ENCODE data around the gene LAMC3. TPM values are rescaled to one million over a fixed set of nuclear protein-coding genes. Genes with fewer than 3 reads are reported as not detected.
A peak's percentile ranks its signal among the peaks of the same experiment; 100 is the strongest.

LAMC3 gene
- total and polyA plus RNA-seq, 5 donors, result 0.51 to 2.6 (median 1.4) TPM

DNA sequence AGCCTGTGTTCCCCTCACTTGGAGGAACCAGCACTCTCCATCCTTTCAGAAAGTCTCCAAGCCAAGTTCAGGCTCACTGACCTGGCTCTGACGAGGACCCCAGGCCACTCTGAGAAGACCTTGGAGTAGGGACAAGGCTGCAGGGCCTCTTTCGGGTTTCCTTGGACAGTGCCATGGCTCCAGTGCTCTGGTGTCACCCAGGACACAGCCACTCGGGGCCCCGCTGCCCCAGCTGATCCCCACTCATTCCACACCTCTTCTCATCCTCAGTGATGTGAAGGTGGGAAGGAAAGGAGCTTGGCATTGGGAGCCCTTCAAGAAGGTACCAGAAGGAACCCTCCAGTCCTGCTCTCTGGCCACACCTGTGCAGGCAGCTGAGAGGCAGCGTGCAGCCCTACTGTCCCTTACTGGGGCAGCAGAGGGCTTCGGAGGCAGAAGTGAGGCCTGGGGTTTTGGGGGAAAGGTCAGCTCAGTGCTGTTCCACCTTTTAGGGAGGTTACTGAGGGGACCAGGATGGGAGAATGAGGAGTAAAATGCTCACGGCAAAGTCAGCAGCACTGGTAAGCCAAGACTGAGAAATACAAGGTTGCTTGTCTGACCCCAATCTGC is 111.8 kb downstream of the LAMC3 start:
- DNase-seq, result no peak
- 88% methylated on average over 7 of the region's 7 CpGs for WGBS
- Histone ChIP-seq H3K27ac (ENCODE audit: low read length) (no peak overlapping the region), H3K4me3 (ENCODE audit: low read length) (no peak overlapping the region), H3K27me3 (ENCODE audit: control insufficient read depth, insufficient read depth) (no peaks in the 10 kb centered on the region), H3K9me3 (ENCODE audit: control insufficient read depth, low read length) (no peaks in the 10 kb centered on the region), H3K4me1 (ENCODE audit: control insufficient read depth, insufficient read depth, low read length) (no peaks in the 10 kb centered on the region)
- intact Hi-C loops (cut with DNase I), result no loop called here
- no peak for ATAC-seq

DNA sequence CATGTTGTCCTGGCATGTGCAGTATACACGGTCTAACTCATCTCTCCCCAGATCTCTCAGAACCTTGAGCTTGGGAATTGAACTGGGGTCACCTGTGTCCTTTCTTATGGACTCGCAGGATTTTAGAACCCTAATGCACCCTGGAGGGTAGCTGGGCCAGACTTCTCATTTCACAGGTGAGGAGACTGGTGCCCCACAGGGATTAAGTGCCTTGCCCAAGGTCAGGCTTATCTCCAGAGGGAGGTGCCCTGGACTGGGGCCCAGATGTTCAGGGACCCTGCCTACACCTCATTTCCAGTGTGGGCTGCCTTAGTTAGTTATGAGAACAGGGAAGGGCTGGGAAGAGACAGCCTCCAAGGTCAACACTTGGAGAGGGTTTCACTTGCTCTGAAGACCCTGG is 112.4 kb downstream of the LAMC3 start:
- no peak for DNase-seq
- WGBS, result 82% methylated on average over 2 of the region's 2 CpGs
- ATAC-seq, result no peak
- Histone ChIP-seq H3K9me3 (ENCODE audit: control insufficient read depth, low read length) (no peaks in the 10 kb centered on the region), H3K4me1 (ENCODE audit: control insufficient read depth, insufficient read depth, low read length) (no peaks in the 10 kb centered on the region), H3K27me3 (ENCODE audit: control insufficient read depth, insufficient read depth) (no peaks in the 10 kb centered on the region), H3K4me3 (ENCODE audit: low read length) (no peak overlapping the region), H3K27ac (ENCODE audit: low read length) (no peak overlapping the region)
- intact Hi-C loops (cut with DNase I), result no loop called here

DNA sequence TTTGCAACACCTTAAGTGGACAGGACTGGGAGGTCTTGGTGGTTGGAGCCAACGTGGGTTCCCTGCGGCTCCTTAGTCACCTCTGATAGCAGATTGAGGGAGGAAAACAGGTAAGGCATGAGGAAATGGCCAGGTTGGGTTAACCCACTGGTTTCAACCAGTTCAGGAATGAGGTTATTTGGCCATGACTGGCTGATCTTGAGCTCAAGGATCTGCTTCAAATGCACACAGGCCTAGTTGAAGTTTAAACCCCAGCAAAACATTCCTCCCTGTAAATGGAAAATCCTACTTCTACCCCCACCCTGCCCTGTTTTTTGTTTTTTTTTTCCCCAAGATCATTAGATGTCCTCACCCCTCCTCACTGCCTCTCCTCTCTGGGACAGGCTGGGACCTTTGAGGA is 113.2 kb downstream of the LAMC3 start:
- no peaks in the 10 kb centered on the region for H3K9me3 ChIP-seq (ENCODE audit: control insufficient read depth, low read length)
- no peak overlapping the region for H3K27ac ChIP-seq (ENCODE audit: low read length)
- ATAC-seq (no peak), DNase-seq (no peak)
- intact Hi-C loops (cut with DNase I), result no loop called here
- H3K4me3 ChIP-seq (ENCODE audit: low read length), result no peak overlapping the region
- 87% methylated on average over 2 of the region's 2 CpGs for WGBS
- H3K27me3 ChIP-seq (ENCODE audit: control insufficient read depth, insufficient read depth), result no peaks in the 10 kb centered on the region
- no peaks in the 10 kb centered on the region for H3K4me1 ChIP-seq (ENCODE audit: control insufficient read depth, insufficient read depth, low read length)

DNA sequence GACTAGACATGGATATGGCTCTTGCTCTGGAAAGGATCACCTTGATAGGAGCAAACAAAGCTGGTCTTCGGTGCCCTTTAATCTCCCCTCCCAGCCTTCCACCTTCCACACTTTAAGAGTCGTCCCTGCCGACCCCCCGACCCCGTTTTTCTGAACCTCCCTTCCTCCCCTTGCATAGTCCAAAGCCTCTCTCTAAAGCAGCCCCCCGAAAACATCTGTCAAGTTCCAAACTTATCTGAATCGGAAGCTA is 116.0 kb downstream of the LAMC3 start:
- ATAC-seq (peak in 1 of 2 donors; percentile 12), DNase-seq (no peak)
- no peaks in the 10 kb centered on the region for H3K4me1 ChIP-seq (ENCODE audit: control insufficient read depth, insufficient read depth, low read length)
- H3K27ac ChIP-seq (ENCODE audit: low read length), result peak overlapping the region; percentile 67
- no peaks in the 10 kb centered on the region for H3K9me3 ChIP-seq (ENCODE audit: control insufficient read depth, low read length)
- WGBS, result under 1% methylated on average over 7 of the region's 7 CpGs
- intact Hi-C loops (cut with DNase I), result no loop called here
- peak overlapping the region; percentile 66 for H3K4me3 ChIP-seq (ENCODE audit: low read length)
- H3K27me3 ChIP-seq (ENCODE audit: control insufficient read depth, insufficient read depth), result no peaks in the 10 kb centered on the region

DNA sequence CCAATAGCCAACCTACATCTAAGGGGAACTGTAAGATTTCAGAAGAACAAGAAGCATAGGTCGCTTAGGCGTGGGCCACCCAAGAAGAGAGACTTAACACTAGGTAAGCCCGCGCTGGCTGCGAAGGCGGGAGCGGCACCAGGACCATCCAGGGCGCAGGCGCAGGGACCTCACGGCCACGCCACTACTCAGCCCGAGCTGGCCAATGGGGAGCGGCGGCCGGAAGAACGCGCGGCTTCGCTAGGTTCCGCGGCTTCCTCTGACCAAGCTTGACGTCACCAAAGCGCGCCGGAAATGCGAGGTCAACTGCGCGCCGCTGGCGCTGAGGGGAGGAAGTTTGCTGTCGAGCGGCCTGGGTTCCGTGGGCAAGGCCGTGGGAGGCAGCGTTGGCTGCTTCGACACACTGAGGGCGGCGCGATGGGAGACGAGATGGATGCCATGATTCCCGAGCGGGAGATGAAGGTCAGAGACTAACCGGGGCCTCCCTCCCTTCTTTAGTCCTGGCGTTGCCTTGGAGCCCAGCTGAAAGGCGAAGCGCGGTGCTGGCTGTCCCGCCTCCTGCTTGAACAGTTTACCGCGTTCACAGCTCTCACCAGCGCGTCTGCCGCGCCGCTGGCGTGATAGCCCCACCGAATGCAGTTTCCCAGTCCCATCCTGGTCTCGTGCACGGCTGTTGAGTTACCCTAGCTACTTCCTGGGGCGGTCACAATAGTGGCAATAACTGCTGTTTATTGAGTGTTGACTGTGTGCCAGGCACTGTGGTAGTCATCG is 116.5 kb downstream of the LAMC3 start, which contains the start of gene NUP214:
TSS of gene NUP214 (plus strand) at position 299 of the 771 bp plus-strand sequence. CDS start at position 418, 119 bp downstream.
- Histone ChIP-seq H3K27me3 (ENCODE audit: control insufficient read depth, insufficient read depth) (no peaks in the 10 kb centered on the region), H3K4me1 (ENCODE audit: control insufficient read depth, insufficient read depth, low read length) (no peaks in the 10 kb centered on the region), H3K27ac (ENCODE audit: low read length) (peak within 1 kb of the TSS; percentile 67), H3K4me3 (ENCODE audit: low read length) (peak within 1 kb of the TSS; percentile 88), H3K9me3 (ENCODE audit: control insufficient read depth, low read length) (no peaks in the 10 kb centered on the region)
- WGBS, result under 1% methylated on average over 61 of the region's 61 CpGs
- intact Hi-C loops (cut with DNase I), result no loop called here
- ATAC-seq (peak; percentile 99 to 100), DNase-seq (peak; percentile 99 to 100 (median 100))

DNA sequence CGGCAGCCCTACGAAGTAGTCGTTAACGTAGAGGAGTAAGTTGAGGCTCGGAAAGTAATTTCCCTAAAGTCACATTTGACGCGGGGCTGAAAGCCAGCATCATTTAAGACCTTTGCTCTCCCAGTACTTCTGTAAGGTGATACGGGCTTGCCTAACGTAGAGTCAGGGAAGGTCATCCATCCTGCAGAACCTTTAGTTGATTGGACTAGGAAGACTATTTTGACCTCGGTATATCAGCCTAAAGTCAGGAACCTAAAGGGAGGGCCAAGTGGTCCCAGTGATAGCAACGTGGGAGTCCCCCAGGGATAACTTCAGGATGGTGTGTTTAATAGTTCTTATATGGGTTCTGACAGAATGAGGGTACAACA is 117.1 kb downstream of the LAMC3 start:
- DNase-seq, result no peak

DNA sequence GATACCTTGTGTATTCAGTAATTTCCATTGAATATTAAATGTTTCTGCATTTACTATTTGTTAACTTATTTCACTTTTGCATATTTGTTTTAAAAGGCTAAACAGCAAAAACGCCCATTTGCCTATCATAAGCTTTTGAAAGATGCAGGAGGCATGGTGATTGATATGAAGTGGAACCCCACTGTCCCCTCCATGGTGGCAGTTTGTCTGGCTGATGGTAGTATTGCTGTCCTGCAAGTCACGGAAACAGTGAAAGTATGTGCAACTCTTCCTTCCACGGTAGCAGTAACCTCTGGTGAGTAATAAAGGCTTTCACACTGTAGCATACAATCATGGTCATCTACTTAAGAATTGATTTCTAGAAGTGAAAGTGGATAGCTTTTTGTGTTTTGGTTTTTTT is 120.2 kb downstream of the LAMC3 start:
- Histone ChIP-seq H3K9me3 (ENCODE audit: control insufficient read depth, low read length) (no peaks in the 10 kb centered on the region), H3K27ac (ENCODE audit: low read length) (no peak overlapping the region), H3K4me1 (ENCODE audit: control insufficient read depth, insufficient read depth, low read length) (no peaks in the 10 kb centered on the region), H3K4me3 (ENCODE audit: low read length) (no peak overlapping the region), H3K27me3 (ENCODE audit: control insufficient read depth, insufficient read depth) (no peaks in the 10 kb centered on the region)
- ATAC-seq, result no peak
- intact Hi-C loops (cut with DNase I), result no loop called here
- DNase-seq, result no peak
- 73% methylated on average over 3 of the region's 3 CpGs for WGBS

More for the DNA sequence above, 117.1 kb downstream of the LAMC3 start:
- H3K4me1 ChIP-seq (ENCODE audit: control insufficient read depth, insufficient read depth, low read length), result no peaks in the 10 kb centered on the region
- under 1% methylated on average over 11 of the region's 11 CpGs for WGBS
- peak overlapping the region; percentile 57 for H3K27ac ChIP-seq (ENCODE audit: low read length)
- H3K4me3 ChIP-seq (ENCODE audit: low read length), result peak overlapping the region; percentile 88
- intact Hi-C loops (cut with DNase I), result no loop called here
- H3K27me3 ChIP-seq (ENCODE audit: control insufficient read depth, insufficient read depth), result no peaks in the 10 kb centered on the region
- H3K9me3 ChIP-seq (ENCODE audit: control insufficient read depth, low read length), result no peaks in the 10 kb centered on the region
- no peak for ATAC-seq

DNA sequence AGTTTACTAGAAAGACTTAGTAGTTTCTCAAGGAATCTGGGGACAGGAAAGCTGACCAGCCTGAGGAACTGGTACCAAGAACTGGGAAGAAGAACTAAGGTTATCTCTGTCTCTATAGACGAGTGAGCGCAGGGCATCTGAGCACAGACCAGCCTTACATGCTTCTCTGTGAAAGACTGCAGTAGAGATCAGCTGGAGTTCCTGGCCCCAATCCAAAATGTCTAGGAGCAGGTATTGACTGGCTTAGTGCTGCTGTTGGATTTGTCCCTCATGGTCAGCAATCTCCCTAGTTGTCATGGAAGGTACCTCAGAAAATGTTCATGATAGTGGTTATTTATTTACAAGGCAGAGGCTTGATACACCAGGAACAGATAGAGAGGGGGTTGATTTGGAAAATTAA is 129.7 kb downstream of the LAMC3 start:
- H3K27ac ChIP-seq (ENCODE audit: low read length), result no peak overlapping the region
- H3K4me1 ChIP-seq (ENCODE audit: control insufficient read depth, insufficient read depth, low read length), result no peaks in the 10 kb centered on the region
- H3K4me3 ChIP-seq (ENCODE audit: low read length), result no peak overlapping the region
- DNase-seq, result no peak
- no peaks in the 10 kb centered on the region for H3K27me3 ChIP-seq (ENCODE audit: control insufficient read depth, insufficient read depth)
- no peaks in the 10 kb centered on the region for H3K9me3 ChIP-seq (ENCODE audit: control insufficient read depth, low read length)
- 97% methylated on average over 2 of the region's 2 CpGs for WGBS
- no peak for ATAC-seq
- intact Hi-C loops (cut with DNase I), result no loop called here

DNA sequence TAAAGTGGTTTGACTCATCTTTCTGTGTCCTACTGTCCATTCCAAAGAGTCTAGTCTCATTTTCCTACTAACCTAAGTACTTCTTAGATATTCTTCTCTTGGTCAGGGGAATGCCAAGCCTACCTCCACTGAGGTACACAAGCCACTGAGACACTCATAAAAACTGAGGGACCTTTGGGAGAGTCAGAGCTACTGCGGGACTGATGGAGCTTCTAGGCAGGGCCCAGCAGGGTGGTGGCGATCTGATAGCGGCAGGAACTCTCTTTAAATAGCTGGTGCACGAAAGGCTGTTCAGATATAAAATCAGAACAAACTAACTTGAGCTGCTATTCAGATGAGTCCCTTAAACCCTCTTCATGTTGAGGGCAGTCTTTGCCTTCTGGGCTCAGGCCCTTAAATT is 131.1 kb downstream of the LAMC3 start:
- WGBS, result 76% methylated on average over 4 of the region's 4 CpGs
- ATAC-seq, result no peak
- Histone ChIP-seq H3K27me3 (ENCODE audit: control insufficient read depth, insufficient read depth) (no peaks in the 10 kb centered on the region), H3K27ac (ENCODE audit: low read length) (no peak overlapping the region), H3K4me1 (ENCODE audit: control insufficient read depth, insufficient read depth, low read length) (no peaks in the 10 kb centered on the region), H3K4me3 (ENCODE audit: low read length) (no peak overlapping the region), H3K9me3 (ENCODE audit: control insufficient read depth, low read length) (no peaks in the 10 kb centered on the region)
- DNase-seq, result no peak
- intact Hi-C loops (cut with DNase I), result no loop called here

DNA sequence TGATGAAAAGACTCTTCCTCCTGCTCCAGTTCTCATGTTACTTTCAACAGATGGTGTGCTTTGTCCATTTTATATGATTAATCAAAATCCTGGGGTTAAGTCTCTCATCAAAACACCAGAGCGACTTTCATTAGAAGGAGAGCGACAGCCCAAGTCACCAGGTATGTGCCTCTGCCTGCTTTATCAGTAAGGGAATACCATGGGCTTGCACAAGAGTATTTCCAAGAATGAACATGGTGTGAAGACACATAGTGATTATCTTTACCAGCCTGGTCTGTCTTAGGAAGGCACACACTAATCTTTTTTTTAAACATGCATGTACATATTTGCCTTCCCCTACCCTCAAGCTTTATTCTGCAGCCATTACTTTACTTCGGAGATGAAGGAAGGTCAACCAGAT is 131.6 kb downstream of the LAMC3 start:
- ATAC-seq, result no peak
- H3K27me3 ChIP-seq (ENCODE audit: control insufficient read depth, insufficient read depth), result no peaks in the 10 kb centered on the region
- H3K27ac ChIP-seq (ENCODE audit: low read length), result no peak overlapping the region
- H3K9me3 ChIP-seq (ENCODE audit: control insufficient read depth, low read length), result no peaks in the 10 kb centered on the region
- WGBS, result 92% methylated on average over 3 of the region's 3 CpGs
- no peak overlapping the region for H3K4me3 ChIP-seq (ENCODE audit: low read length)
- intact Hi-C loops (cut with DNase I), result no loop called here
- H3K4me1 ChIP-seq (ENCODE audit: control insufficient read depth, insufficient read depth, low read length), result no peaks in the 10 kb centered on the region
- no peak for DNase-seq

DNA sequence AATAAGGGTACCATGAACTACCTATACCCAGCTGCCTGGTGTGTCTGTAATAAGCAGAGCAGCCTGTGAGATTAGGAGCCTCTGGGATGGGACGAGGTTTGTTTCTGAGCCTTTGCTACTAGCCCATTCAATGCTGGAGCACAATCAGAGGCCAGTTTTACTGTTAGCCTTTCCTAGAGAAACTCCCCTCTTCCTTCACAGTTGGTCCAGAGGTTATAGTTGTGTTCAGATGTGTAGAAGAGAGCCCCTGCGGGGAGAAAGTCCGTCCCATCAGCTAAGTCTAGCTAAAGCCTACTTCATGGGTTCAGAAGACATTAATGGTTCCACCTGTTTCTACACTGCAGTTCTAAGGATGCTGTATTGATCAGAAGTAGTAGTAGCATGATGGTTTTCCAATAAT is 133.2 kb downstream of the LAMC3 start:
- intact Hi-C loops (cut with DNase I), result no loop called here
- WGBS, result 96% methylated on average over 3 of the region's 3 CpGs
- ATAC-seq, result no peak

More for the DNA sequence above, 133.2 kb downstream of the LAMC3 start:
- H3K27me3 ChIP-seq (ENCODE audit: control insufficient read depth, insufficient read depth), result no peaks in the 10 kb centered on the region
- H3K9me3 ChIP-seq (ENCODE audit: control insufficient read depth, low read length), result no peaks in the 10 kb centered on the region
- no peak overlapping the region for H3K4me3 ChIP-seq (ENCODE audit: low read length)
- DNase-seq, result no peak
- H3K4me1 ChIP-seq (ENCODE audit: control insufficient read depth, insufficient read depth, low read length), result no peaks in the 10 kb centered on the region
- H3K27ac ChIP-seq (ENCODE audit: low read length), result no peak overlapping the region

Measured in right cardiac atrium (tissue), 5 donors.